HepG2 (cell line): ENCODE results near the gene TIMM17A. TPM values are rescaled to one million over a fixed set of nuclear protein-coding genes. Genes with fewer than 3 reads are reported as not detected.

Experiments used
- ARID5B ChIP-seq: IDR thresholded peaks from 2 replicates; pipeline ENCODE4 v1.4.0; 2020; ENCODE audit warnings: mild to moderate bottlenecking, missing genetic modification reagents
- FOXO1 ChIP-seq: sonication (generic); formaldehyde crosslinking; IDR thresholded peaks from 2 replicates; pipeline ENCODE4 v1.4.0; 2020; ENCODE audit warnings: missing genetic modification reagents
- HMG20A ChIP-seq: IDR thresholded peaks from 2 replicates; pipeline ENCODE4 v1.6.1; 2016; ENCODE audit warnings: borderline replicate concordance
- IKZF4 ChIP-seq: sonication (generic); formaldehyde crosslinking; IDR thresholded peaks from 2 replicates; pipeline ENCODE4 v1.5.1; 2020; ENCODE audit warnings: borderline replicate concordance, mild to moderate bottlenecking, low read depth, missing genetic modification reagents; ENCODE audit errors: not compliant biosample characterization
- KMT2B ChIP-seq: IDR thresholded peaks from 2 replicates; pipeline ENCODE4 v1.6.1; 2016; ENCODE audit warnings: missing genetic modification reagents, missing compliant biosample characterization
- RBAK ChIP-seq: sonication (generic); formaldehyde crosslinking; IDR thresholded peaks from 2 replicates; pipeline ENCODE4 v1.5.1; 2020; ENCODE audit warnings: mild to moderate bottlenecking, missing genetic modification reagents
- YEATS2 ChIP-seq: sonication (generic); formaldehyde crosslinking; IDR thresholded peaks from 2 replicates; pipeline ENCODE4 v1.4.0; 2020; ENCODE audit warnings: missing genetic modification reagents, borderline replicate concordance
- ZNF10 ChIP-seq: sonication (generic); formaldehyde crosslinking; IDR thresholded peaks from 2 replicates; pipeline ENCODE4 v1.4.0; 2020; ENCODE audit warnings: mild to moderate bottlenecking, low read depth, missing genetic modification reagents, borderline replicate concordance
- ZNF121 ChIP-seq: sonication (generic); formaldehyde crosslinking; IDR thresholded peaks from 2 replicates; pipeline ENCODE4 v1.5.0; 2020; ENCODE audit warnings: mild to moderate bottlenecking, missing genetic modification reagents
- ZNF317 ChIP-seq: sonication (generic); formaldehyde crosslinking; IDR thresholded peaks from 2 replicates; pipeline ENCODE4 v1.5.0; 2020; ENCODE audit warnings: mild to moderate bottlenecking, missing genetic modification reagents
- ZNF333 ChIP-seq: sonication (generic); formaldehyde crosslinking; IDR thresholded peaks from 2 replicates; pipeline ENCODE4 v1.4.0; 2020; ENCODE audit warnings: mild to moderate bottlenecking, missing genetic modification reagents, borderline replicate concordance
- ZNF430 ChIP-seq: sonication (generic); formaldehyde crosslinking; IDR thresholded peaks from 2 replicates; pipeline ENCODE4 v1.9.0; 2021; ENCODE audit warnings: mild to moderate bottlenecking, missing genetic modification reagents
- ZNF629 ChIP-seq: sonication (generic); formaldehyde crosslinking; conservative IDR thresholded peaks from 2 replicates; pipeline ENCODE4 v1.5.0; 2020; ENCODE audit warnings: missing genetic modification reagents
- ZNF687 ChIP-seq: sonication (generic); formaldehyde crosslinking; IDR thresholded peaks from 2 replicates; pipeline ENCODE4 v1.5.1; 2020; ENCODE audit warnings: mild to moderate bottlenecking, missing genetic modification reagents, moderate library complexity
- ZNF770 ChIP-seq: sonication (generic); formaldehyde crosslinking; IDR thresholded peaks from 2 replicates; pipeline ENCODE4 v1.5.0; 2020; ENCODE audit warnings: mild to moderate bottlenecking, missing genetic modification reagents
- ZSCAN25 ChIP-seq: sonication (generic); formaldehyde crosslinking; IDR thresholded peaks from 2 replicates; pipeline ENCODE4 v1.8.0; 2022; ENCODE audit warnings: mild to moderate bottlenecking, missing genetic modification reagents
- polyA plus RNA-seq, 8 experiments: library from polyadenylated mRNA; depleted of rRNA in 3 of 8; stranded (reverse) in 7 of 8; unstranded in 1 of 8; fragments of >200 nt; fragmentation: Illumina TruSeq in 4 of 8; extraction: Trizol in 4 of 8; gene quantifications; 2 replicates each; pipeline versions ENCODE4 v1.2.1 to v1.2.3, GENCODE V29; 2011 to 2016; ENCODE audit warnings: low read depth in 4 of 8, missing spikeins in 1 of 8, mixed read lengths in 1 of 8; ENCODE audit not compliant: insufficient read depth in 1 of 8
- total RNA-seq, 5 experiments: library from RNA; depleted of rRNA; stranded (reverse); fragments of >200 nt; fragmentation: Illumina TruSeq; extraction: Trizol; gene quantifications; 2 replicates each; pipeline ENCODE4 v1.2.3, GENCODE V29; 2016; ENCODE audit warnings: low read depth in 1 of 5

TIMM17A gene
- total and polyA plus RNA-seq, 2 of the 13 experiments (the other 11 are each of a cell fraction or from before 2014, with no cell fraction given): 50.8 to 97.8 TPM

GRCh38 chr1:202018468-202019234 is 63.3 kb downstream of the TIMM17A start (continued):
- TF ChIP-seq ZNF121 (CRISPR knock-in tag) (no peak), YEATS2 (CRISPR knock-in tag) (no peak), HMG20A (CRISPR knock-in tag) (peak; percentile 30; the same call in 1 of the 2 replicates), ZNF333 (CRISPR knock-in tag) (no peak), ZNF629 (CRISPR knock-in tag) (0 out of 2 replicates have a peak, but pooled peaks have one; percentile 15), ZNF430 (CRISPR knock-in tag) (peak; percentile 38; the same call in 1 of the 2 replicates), IKZF4 (CRISPR knock-in tag) (no peak), ZSCAN25 (CRISPR knock-in tag) (peak; percentile 75), ZNF687 (peak; percentile 75), RBAK (no peak), ARID5B (CRISPR knock-in tag) (peak; percentile 67; the same call in 1 of the 2 replicates), ZNF317 (CRISPR knock-in tag) (peak; percentile 57; the same call in 1 of the 2 replicates), KMT2B (CRISPR knock-in tag) (0 out of 2 replicates have a peak, but pooled peaks have one; percentile 16), FOXO1 (CRISPR knock-in tag) (peak; percentile 73; the same call in 1 of the 2 replicates), ZNF770 (CRISPR knock-in tag) (peak; percentile 11; the same call in 1 of the 2 replicates), ZNF10 (CRISPR knock-in tag) (no peak)
